Right lobe of liver (tissue), 4 donors: ENCODE measurements around the gene APOA1.

ENCODE experiments used
- CTCF ChIP-seq, 4 donors: fragments of 200-600 bp in 3 of 4; fragments of 450-650 bp in 1 of 4; IDR thresholded peaks; one replicate each; pipeline versions ENCODE4 v1.5.1 to v1.8.0; 2016 to 2022; ENCODE audit warnings: antibody characterized with exemption in 4 of 4, mild to moderate bottlenecking in 2 of 4
- POLR2A ChIP-seq: fragments of 450-650 bp; IDR thresholded peaks from one replicate; pipeline ENCODE4 v1.6.1; 2017; ENCODE audit warnings: antibody characterized with exemption, mild to moderate bottlenecking
- donor health status: DM: no; HTN: no; CAD: no.
- donor health status: DM: no; HTN: no; CAD: no.
- donor health status: DM: no; HTN: yes; CAD: no.

DNA sequence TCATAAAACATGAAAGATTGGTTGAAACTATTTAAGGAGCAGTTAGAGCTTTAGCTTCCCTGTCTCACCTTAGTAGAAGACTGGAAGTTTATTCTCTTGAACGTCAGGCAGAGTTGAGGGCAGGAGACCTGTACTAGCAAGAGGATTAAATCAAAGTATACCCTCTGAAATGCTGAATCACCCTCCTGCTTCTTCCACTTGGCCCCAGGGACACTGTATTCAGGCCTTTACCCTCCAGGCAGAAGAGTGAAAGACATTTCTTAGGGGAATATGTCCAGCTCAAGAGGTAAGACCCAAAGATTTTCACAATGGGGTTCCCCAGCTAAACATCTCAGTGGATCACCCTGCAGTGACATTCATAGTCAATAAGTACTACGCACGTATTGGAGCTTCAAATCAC lies 26.2 kb downstream of the APOA1 start:
- TF ChIP-seq CTCF (IDR thresholded peaks at IDR 0.05) (no peak), POLR2A (no peak)
